ENCODE data around the gene LRRC4B.
A peak's percentile ranks its signal among the peaks of the same experiment; 100 is the strongest.

LRRC4B gene

DNA sequence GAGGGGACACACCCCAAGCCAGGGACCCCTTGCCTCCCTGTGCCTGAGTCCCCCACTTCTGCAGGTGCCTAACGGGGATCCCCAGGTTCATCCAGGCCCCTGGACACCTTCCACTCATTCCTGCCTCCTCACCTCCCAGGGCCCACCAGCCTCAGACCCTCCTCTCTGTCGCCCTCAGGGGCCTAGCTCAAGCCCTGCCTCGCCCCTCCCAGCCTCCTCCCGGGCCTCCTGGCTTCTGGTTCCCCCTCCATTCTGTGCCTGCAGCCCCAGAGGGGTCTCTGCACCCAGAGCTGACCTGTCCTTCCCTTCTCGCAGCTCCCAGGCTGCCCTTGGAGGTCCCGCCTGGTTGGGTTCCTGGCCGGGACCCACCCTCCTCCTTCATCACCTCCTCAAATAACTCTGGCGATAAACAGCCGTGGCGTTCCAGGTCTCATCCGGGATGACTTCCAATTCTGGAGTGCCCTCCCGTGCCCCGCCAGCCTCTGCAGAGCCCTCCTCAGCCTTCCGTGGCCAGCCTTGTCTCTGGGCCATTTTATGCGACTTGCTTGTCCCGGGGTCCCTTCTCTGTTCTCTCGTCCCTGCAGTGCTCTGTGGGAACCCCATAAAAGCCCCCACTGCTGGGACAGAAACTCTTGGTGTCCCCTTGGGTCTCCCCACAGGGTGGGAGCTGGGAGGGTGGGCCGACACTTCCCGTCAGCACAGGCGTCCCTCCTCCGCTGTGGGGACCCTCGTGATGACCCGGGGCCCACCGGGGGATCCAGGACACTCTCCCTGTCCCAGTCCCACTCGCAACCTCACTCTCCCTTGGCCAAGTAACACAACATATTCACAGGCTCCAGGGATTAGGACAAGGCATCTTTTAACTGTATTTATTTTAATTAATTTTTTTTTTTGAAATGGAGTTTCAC lies 66.4 kb downstream of the LRRC4B start:
- DNase-seq, result no peak

- no peak for DNase-seq
These were observed 67.1 kb downstream of the LRRC4B start for GRCh38 chr19:50501186-50501567.

DNA sequence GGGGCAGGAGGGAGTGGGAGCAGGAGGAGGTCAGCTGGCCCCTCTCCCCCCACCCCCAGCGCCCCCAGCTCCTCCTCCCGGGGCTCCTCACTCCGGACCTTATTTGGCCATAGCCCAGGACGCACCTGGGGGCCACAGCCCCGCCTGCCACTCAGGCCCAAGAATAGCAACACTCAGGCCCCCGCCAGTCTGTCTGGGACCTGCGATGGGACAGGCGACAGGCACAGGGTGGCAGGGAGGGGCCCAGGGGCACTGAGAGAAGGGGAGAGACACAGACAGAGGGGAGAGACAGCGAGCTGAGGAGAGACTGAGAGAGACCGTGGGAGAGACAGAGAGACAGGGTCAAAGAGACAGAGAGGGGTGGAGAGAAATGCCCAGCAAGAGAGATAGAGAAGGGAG lies 67.5 kb downstream of the LRRC4B start:
- DNase-seq, result no peak

- DNase-seq, result no peak
These were observed 68.0 kb downstream of the LRRC4B start for GRCh38 chr19:50500060-50500752.

DNA sequence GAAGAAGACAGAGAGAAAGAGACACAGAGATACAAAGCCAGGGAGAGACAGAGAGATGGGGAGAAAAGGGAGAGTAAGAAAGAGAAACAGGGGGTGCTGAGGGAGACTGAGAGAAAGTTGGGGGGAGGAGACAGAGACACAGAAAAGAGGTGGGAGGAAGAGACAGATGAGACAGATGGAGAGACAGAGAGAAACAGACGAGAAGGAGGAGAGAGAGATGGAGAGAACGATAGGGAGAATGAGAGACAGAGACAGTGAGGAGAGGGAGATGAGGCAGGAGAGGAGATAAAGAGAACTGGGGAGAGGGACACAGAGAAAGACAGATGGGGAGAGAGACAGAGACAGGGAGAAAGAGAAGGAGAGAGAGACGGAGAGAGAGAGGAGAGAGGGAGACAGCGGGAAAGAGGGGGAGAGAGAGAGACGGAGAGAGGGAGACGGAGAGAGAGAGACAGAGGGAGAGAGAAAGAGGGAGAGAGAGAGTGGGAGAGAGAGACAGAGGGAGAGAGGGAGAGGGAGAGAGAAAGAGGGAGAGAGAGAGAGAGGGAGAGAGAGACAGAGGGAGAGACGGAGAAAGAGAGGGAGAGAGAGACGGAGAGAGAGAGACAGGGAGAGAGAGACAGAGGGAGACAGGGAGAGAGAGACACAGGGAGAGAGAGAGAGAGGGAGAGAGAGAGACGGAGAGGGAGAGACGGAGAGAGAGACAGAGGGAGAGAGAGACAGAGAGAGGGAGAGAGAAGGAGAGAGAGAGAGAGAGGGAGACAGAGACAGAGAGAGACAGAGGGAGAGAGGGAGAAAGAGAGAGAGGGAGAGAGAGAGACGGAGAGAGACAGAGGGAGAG lies 69.8 kb downstream of the LRRC4B start:
- no peak for DNase-seq

DNA sequence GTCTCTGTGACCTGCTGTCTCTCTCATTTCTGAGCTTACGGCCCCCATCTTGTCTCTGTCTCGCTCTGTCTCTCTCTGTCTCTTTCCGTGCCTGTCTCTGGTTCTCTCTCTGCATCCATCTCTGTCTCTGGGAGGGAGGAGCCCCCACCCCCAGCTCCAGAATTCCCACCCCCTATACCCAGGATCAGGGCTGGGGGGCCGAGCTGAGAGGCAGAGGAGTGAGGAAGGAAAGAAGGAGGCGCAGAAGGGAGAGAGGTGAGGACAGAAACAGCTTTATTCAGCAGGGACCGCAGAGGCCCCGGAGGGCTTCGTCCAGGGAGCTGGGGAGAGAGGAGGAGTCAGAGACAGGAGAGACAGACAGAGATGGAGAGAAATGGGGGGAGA lies 71.2 kb downstream of the LRRC4B start:
- no peak for DNase-seq

- DNase-seq, result no peak
These were observed 71.8 kb downstream of the LRRC4B start for GRCh38 chr19:50496189-50497021.

- no peak for DNase-seq
These were observed 73.2 kb downstream of the LRRC4B start for GRCh38 chr19:50495020-50495531.

DNA sequence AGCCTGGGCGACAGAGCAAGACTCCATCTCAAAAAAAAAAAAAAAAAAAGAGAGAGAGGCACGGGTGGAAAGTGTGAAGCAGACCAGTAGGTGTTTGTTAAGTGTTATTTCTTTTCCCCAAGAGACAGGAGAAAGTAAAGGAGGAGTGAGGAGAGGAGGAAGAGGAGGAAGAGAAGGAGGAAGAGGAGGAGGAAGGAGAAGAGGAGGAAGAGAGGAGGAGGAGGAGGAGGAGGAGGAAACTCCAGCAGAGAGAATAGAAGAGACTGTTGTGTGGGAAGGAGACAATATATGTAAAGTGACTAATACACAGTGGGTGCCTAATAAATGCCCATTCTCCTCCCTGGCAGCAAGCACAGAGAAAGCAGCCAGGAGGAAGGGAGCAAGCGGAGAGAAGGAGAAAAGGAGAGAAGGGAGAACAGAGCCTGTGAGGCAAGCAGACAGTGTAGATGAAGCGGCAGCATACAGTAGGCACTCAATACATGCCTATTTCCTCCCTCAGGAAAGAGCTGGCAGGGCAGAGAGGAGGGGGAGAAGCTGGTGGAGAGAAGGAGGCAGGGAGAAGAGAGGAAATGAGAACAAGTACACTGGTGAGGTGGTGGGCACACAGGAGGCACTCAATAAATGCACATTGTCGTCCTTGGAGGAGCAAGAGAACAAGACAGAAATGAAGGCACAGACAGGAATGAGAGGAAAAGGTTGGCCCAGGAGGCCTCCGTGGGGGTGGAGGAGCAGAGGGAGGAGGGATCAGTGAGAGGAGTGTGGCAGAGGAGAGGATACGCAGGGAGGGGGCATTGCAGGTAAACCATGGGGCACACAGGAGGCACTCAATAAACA lies 73.8 kb downstream of the LRRC4B start:
- DNase-seq, result no peak

DNA sequence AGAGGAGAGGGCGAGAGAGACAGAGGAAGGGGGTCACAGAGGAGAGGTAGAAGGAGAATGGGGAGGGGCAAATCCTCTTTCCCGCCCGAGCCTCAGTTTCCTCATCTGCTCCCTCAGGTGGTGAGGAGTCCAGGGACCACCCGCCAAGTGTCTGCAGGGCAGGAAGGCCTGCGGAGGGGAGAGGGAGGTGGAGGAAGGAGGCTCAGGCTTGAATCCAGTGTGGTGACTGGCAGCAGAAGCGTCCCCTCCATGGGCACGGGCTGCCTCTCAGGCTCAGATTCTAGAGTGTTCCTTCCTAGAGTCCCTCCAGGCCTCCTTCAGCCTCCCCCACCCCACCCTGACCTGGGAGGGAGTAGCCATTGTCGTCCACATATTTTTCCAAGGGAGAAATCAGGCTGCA lies 75.1 kb downstream of the LRRC4B start:
- no peak for DNase-seq

DNA sequence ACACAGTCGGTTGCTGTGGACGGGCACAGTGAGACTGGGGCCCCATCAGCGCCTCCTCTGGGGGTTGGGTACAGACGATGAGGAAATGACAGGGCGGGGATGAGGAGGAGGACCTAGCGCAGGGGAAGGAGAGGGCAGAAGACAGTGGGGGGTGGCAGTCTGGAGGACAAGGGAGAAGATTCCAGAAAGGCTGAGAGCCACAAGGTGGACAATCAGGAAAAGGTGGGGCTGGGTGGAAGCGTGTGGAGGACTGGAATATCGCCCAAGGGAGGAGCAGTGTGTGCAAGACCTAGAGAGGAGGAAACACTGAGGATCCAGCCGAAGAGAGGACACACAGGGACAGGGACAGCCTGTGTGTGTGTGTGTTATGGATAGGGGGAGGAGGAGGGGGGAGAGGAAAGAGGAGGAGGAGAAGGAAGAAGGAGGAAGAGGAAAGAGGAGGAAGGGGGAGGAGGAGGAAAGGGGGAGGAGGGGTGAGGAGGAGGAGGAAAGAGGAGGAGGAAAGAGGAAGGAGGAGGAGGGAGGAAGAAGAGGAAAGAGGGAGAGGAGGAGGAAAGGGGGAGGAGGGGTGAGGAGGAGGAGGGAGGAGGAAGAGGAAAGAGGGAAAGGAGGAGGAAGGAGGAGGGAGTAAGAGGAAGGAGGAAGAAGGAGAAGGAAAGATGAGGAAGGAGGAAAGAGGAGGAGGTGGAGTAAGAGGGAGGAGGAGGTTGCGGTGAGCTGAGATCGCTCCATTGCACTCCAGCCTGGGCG lies 75.8 kb downstream of the LRRC4B start:
- DNase-seq, result peak; percentile 31 to 35

DNA sequence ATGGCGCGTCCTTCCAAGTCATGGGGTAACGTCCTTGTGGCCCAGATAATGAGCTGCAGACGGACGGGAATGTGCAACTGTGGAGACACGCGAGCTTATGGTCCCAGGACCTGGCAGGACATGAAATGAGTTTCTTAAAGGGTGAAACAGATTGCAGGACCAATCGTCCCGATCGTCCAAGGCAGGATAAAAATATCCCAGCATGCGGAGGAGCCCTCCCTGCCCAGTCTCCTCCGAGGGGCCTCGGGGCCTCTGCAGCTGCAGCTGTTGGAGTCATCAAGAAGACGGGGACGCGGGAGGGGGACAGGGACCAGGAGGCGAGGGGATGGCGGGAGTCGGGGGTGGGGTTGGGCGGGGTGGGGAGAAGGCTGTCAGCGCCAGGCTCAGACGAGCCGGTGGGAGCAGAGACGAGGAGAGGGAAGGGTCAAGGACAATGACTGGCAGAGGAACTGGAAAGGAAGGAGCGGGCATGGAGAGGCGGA lies 77.2 kb downstream of the LRRC4B start:
- DNase-seq, result no peak

- DNase-seq, result no peak
These were observed 77.8 kb downstream of the LRRC4B start for GRCh38 chr19:50490411-50490811.

DNA sequence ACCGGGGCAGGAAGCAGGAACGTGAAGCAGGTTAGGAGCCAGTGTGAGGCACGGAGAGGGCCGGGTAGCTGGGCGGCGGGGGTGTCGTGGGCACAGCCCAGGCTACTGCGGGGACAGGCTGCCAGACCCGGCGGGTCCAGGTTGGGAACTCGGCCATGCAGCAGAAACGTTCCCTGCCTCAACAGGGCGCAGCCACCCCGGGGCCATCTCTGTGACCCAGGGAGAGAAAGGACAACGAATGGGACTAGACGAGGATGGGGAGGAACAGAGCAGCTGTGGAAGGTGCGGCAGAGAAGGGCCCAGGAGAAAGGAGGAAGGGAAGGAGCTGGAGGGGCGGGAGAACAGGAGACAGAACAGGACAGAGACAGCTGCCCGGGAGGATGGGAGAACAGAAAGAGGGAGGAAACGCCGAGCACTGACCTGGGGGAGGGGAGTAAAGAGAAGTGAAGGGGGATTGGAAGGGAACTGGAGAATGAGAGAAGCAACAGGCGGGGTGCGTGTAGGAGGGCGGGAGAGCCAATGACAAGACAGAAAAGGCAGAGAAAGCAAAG lies 78.7 kb downstream of the LRRC4B start:
- no peak for DNase-seq

GRCh38 chr19:50488389-50489194 lies 79.6 kb downstream of the LRRC4B start:
- DNase-seq, result no peak

GRCh38 chr19:50486823-50487515 lies 81.3 kb downstream of the LRRC4B start:
- DNase-seq, result peak in 1 of 2 donors; percentile 37

- DNase-seq, result no peak
These were observed 82.8 kb downstream of the LRRC4B start for GRCh38 chr19:50485284-50485955.

- no peak for DNase-seq
These were observed 85.3 kb downstream of the LRRC4B start for GRCh38 chr19:50482916-50483315.

Data from activated CD4-positive, alpha-beta T cell treated with anti-CD3 and anti-CD28 coated beads for 4 hours (primary cell).